GM19239 (cell line): ENCODE data around the gene C4orf51.

Source experiments
- DNase-seq: peaks from one replicate; pipeline ENCODE4 v3.0.0; 2011; ENCODE audit warnings: low spot score; ENCODE audit not compliant: insufficient read length
- FAIRE-seq: peaks from 2 replicates; lab custom pipeline; 2011; peaks lifted over from hg19 to GRCh38; lab: Jason Lieb, UNC

Gene C4orf51

DNA sequence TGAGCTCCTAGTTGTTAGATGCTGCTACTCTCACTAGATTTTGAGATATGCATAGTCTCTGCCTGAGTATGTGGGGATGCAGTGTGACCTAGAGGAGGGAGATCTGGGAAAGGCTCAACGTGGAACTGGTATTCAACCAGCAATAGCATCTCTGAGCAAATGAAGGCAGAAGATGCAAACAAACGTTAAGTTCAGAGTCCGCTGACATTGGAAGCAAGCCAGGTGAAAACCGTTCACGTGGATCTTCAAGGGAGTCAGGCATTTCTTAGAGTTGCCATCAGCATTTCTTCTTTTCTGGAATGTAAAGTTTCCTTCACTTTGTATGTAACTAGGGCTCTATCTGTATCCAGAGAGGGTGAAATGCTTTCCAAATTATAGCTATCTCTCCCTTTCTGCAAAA is 59.9 kb downstream of the C4orf51 start:
- DNase-seq (no peak), FAIRE-seq (peak; percentile 33)

DNA sequence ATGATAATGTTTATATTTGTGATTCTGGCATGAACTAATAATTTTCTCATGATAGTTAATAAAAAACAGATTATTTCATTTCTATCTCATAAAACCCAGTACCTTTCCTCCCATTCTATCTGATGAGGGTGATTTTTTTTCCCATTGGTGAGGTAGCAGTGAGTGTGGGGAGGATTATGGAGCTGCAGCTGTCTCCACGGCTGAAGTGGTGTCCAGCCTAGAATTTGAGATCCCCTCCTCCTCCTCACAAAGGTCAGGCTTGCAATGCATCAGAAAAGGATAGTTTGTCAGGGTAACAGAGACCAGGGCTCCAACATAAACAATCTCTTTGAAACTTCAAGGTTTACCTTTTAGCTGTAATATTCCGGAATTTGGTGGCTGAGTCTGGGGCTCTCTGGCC is 60.9 kb downstream of the C4orf51 start:
- DNase-seq (no peak), FAIRE-seq (no peak)

DNA sequence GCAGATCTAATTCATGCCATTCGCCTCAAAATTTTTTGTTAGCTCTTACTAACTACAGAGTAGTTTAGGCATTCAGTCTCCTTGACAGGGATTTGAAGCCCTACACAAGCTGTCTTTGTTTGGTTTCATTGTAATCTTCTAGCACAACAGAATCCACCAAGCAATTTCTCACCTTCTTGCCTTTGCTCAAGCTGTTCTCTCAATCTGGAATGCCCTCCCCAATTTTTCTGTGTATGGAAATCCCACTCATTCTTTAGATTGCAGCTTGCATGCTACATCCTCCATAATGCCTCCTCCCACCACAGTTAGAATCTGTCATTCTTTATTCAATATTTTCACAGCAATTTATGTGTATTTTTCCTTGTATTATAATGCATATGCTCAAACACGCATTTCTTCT is 63.7 kb downstream of the C4orf51 start:
- no peak for FAIRE-seq
- DNase-seq = no peak

DNA sequence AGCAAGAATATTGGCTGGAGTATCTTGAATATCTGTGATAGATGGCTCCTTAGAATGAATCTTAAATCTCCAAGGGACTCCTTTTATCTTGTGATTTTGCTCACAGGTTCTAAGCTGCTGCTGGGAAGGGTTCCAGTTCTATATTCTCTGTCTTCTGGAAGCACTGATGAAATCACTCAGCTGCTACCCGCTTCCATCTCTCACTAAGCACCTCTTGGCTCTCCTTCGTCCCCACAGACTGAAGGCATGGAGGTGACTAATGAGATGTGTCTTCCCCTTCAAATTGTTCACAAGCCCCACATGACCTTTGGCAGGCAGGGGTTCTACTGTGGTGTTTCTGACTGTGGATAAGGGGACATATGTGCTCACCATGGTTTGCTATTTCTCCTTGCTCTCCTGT is 75.9 kb downstream of the C4orf51 start:
- no peak for DNase-seq
- FAIRE-seq = no peak

DNA sequence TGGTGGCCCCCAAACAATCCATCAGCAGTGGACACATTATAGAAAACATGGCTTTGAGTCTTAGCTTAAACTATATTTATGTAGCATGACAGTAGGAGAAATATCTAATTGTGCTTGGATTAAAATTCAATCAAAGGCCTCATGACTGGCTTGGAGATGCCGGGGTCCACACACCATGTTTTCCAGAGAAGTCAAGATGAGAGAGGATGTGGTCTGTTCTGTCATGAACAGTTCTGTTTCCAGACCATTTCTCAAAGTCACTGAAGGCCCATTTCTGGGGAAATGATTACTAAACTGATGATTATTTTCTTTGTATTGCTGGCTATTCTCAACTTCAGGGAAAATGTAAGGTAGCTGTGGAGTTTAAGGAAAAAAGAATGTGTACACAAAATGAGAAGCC is 76.3 kb downstream of the C4orf51 start:
- no peak for DNase-seq
- peak; percentile 51 for FAIRE-seq

DNA sequence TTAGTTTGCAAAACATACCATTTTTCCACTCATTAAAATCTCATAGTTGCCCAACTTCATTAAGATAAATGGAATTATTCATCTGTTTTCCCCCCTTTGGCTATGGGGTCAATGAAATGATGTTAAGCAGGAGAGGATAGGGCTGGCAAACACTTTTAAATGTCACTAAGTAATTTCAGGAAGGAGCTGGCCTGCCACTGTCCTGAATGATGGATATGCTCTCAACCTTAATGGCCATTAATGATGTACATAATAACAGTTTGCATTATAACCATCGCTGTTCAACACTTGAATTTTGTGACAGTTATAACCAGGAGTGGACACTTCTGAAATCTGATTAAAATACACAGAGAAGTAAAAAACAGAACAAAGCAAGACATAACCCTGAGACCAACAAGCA is 77.2 kb downstream of the C4orf51 start:
- no peak for FAIRE-seq
- DNase-seq = no peak

DNA sequence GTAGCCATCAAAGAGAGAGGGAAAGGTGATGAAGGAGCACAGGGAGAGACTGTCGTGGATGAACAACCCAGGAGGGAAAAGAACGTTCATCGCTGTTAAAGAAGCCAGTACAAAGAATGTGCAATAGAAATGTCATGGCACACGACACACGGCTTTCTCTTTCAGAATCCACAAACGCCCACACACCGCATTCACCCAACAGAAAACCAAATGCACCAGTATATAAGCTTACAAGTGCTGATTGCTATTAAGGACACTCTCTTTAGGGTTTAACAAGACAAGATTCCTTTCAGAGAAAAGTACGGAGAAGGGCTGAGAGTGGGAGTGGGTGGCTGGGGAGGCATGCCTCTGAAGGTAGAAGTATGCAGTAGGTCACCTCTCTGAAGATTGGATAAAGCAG is 80.2 kb downstream of the C4orf51 start:
- FAIRE-seq (no peak), DNase-seq (no peak)

DNA sequence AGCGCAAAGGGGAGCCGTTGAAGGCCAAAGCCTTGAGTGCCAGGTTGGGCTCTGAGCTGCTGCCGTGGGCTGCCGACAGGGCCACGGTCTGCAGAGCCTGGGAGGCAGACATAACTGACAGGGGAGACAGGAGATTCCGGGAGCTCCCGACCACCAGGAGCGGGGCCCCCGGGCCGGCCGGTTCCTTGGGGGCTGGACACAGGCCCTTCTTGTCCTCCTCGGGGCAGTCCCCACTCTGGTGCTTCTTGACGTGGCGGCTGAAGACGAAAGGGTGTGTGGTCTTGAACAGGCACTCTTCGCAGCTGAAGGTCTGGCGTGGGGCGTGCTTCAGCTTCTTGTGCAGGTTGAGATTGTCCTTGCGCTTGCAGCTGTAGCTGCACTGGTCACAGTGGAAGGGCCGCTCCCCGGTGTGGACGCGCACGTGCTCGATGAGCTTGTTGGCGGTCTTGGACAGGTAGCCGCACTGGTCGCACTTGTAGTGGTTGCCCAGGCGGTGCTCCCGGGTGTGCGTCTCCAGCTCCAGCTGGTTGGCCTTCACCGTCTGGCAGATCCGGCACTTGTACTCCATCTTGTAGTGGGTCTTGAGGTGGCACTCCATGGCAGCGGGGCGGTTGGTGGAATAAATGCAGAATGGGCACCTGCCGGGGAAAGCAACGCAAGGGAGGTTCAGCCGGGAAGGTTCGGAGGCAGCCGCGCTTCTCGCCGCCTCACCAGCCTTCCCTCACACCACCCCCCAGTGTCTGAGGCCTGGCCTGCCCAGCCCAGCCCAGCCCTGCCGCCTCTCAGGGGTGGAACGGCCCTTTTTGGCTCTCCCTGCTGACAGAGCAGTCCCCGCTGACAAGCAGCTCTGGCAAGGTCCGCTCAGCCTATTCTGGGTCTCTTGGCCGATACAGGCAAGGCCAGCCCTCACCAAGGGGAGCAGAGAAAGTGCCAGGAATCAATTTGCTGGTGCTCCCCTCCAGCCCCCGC is 81.3 kb downstream of the C4orf51 start:
- FAIRE-seq (no peak), DNase-seq (no peak)

DNA sequence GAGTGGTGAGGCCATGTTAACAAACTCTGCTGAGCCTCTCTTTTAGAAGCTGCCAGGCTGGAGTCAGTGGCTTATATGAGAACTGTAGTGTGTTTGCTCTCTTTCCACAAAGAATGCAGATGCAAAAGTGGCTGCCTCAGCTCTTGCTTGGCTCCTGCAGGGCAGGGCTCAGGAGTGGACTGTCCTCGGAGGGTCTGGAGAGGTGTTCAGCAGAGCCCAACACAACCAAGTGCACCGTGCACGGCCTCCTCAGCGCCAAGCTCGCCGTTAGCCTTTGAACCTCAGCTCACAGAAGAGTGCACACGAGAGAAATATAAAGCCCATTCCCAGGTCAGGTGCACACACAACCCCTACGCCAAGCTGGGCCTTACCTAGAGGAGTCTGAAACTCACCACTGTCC is 82.8 kb downstream of the C4orf51 start:
- DNase-seq (no peak), FAIRE-seq (no peak)

DNA sequence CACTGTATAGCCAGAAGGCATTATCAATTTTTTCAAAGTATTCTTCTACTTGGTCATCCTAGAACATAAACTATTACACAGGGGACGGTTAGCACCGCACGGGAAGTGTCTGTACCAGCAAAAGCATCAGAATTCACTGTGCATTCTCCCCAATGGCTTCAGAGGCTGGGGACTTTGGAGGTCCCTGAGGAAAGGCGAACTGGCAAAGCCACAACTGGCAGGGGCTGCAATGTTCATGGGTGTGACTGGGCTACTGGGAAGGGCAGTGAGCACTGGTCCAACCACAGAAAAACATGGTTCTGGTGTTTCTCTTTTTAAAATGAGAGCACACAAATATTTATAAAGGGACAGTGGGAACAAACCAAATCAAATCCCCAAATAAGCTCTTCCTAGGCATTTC is 83.5 kb downstream of the C4orf51 start:
- DNase-seq (no peak), FAIRE-seq (no peak)

DNA sequence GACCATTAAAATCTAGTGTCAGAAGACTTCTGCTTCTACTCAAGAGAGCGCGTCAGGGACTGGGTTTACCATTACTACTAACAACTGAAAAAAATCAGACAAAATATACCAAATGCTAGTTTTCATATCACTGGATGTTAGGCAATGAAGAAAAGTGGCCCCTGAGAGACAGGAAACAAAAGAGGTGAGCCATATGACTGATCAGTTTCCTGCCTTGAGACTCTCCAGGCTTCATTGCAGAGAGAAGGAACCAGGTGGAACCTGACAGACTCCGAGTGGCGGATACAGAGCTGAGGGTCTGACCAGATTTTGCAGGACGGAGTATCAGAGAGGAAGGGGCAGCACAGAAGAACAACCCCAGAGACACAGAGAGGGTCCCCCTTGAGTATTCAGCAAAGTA is 86.3 kb downstream of the C4orf51 start:
- no peak for DNase-seq
- no peak for FAIRE-seq

DNA sequence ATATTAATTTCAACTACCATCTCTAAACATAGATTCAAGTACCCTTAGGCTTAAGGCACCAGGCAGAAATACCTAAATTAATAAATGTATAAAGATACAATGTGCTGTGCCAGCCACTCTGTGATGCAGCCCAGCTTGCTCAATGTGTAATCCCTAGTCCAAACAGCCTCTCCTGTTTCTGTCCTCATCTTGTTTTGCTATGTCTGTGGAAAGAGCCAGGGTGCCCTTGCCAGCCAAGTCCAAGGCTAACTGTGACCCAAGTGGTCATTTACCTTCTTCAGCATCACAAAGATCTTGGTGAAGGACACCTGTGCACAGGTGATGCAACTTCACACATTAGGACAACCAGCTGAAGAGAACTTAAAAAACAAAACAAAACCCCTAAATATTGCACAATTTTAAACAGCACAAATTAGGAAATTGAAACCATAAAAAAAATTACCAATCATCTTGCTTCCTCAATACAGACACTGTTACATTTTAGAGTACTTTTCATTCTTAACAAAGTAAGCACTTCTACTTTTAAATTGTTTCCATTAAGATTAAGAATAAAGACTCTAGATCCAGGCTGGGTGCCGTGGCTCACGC is 89.6 kb downstream of the C4orf51 start:
- FAIRE-seq (no peak), DNase-seq (no peak)

DNA sequence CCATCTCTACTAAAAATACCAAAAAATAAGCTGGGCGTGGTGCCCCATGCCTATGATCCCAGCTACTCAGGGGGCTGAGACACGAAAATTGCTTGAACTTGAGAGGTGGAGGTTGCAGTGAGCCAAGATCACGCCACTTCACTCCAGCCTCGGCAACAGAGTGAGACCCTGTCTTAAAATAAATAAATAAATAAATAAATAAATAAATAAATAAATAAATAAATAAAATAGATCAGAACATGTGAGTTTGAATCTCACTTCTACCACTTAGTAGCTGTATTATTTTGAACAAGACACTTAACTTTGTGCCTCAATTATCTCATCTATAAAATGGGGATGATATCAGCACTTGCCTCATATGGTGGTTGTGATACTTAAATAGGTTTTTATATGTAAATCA is 90.2 kb downstream of the C4orf51 start:
- DNase-seq (no peak), FAIRE-seq (no peak)

DNA sequence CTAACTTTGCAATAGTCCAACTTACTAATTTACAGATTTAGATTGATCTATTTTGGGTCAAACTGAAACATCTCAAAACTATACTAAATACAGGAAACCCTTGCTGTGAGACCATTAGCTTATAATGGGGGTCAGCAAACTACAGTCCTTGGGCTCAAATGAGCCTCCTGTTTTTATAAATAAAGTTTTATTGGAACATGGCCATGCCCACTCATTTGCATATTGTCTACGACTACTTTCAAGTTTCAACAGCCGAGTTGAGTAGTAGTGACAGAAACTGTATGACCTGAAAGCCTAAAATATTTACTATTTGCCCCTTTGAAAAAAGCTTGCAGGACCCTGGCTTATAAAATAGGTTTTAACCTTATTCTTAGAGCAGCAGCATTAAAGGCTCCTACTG is 92.4 kb downstream of the C4orf51 start:
- DNase-seq (no peak), FAIRE-seq (no peak)

DNA sequence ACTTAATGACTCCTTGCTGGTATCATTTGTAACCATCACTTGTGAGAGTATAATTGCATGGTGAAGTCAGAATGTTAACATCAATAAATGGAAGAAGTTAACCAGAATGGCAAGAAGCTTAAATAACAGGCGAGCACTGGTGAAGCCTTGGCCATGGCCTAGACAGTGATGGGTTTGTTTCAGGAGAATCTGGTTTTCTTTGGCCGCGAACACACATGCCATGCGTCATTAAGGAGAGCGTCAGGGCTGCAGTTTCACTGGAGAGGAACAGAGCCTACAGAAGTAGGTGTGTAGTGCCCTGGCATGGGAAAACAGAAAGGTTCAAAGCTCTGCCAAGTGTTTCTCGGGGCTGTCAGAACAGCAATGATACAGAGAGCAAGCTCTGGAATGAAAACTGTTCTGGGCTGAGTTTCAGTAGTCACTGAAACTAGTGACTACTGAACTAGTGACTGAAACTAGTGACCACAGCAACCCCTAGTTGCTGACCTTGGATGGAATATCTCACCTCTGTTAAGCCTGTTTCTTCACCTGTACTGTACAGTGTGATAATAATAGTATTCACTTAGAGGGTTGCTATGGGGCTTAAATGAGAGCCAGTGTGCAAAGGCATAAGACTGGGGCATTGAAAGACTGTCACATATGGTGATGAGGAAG is 93.8 kb downstream of the C4orf51 start:
- FAIRE-seq (peak; percentile 93), DNase-seq (peak; percentile 18)

DNA sequence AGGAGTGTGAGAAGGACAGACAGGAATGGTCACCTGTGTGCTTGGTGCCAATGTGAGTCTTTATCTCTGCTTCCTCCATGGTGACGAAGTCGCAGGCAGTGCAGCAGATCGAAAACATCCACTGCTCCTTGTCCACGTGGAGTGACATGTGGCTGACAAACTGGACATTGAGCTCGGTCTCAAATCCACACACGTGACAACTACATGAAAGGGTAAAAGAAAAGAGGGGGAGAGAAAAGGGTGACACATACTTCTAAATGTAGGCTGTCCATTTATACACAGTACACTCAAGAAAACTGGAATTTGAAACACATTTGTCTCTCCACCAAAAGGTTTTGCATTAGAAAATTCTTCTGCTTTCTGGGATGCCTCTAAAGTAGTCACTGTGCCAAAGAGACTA is 94.5 kb downstream of the C4orf51 start:
- no peak for DNase-seq
- no peak for FAIRE-seq

DNA sequence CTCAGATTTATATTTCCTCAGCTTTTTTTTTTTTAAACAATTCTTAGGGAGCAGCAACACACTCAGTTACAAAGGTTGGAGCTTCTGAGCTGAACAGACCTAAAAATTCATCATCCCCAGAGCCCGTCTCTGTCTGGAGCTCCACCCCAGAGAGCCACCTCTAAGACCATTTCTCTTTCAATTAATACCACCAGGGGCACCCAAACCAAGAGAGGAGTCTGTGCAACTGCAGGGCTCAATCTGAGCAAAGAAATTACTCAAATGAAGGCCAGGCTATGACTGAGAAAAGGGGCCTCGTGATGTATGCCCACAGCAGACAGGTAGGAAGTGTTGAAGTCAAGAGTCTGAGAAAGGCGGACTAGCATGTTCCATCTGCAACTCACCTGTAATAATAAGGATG is 95.5 kb downstream of the C4orf51 start:
- DNase-seq (no peak), FAIRE-seq (no peak)

DNA sequence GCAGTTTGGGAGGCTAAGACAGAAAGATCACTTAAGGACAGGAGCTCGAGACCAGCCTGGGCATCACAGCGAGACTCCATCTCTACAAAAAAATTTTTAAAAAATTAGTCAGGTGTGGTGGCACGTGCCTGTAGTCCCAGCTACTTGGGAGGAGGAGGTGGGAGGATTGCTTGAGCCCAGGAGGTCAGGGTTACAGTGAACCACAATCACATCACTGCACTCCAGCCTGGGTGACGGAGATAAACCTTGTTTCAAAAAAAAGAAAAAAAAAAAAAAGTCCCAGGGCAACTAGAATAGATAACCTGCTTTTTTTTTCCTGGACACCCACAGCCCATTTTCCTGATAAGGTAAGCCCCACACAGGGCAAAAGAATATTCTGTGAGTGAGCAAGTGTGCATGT is 96.3 kb downstream of the C4orf51 start:
- no peak for DNase-seq
- no peak for FAIRE-seq

DNA sequence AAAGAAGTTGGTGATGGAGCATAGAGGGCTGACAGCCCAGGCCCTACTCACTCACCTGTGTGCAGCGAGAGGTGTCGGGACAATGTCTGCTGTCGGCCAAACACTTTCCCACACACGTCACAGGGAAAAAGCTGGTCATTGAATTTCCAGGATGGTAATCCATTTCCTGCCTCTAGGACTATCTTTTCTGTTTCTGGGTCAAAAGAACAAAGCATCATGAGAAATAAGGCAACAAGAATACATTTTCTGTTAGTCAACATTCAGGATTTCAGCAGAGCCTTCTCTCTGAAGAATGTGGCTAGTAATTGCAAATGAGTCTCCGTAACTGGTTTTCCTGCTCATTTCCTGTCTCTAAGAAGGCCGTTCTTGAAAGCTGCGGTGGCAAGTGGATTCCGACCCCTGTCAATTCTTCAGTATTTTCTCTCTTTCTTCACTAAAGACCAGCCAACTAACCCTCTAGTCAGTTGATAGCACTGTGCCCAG is 99.4 kb downstream of the C4orf51 start:
- FAIRE-seq (no peak), DNase-seq (no peak)

DNA sequence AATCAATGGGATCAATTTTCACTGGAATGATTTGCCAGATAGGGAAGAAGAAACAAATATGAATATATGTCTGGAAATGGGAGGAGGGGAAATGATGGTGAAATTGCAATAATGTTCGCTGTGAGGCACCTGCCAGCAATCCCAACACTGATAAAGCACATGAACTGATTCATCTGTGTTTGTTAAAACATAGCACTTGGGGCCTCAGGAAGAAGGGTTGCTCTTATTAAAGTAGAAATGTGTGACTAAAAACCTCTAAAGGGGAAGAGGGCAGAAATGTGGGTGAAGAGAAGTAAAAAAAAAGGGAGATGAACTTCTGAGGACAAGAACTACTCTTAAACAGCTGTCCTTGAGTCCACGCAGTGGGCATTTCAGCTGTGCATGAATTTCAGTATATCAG is 101.4 kb downstream of the C4orf51 start:
- no peak for DNase-seq

More for the DNA sequence above, 101.4 kb downstream of the C4orf51 start:
- no peak for FAIRE-seq
